ENCODE measurements around the gene GRM7.

Gene GRM7

DNA sequence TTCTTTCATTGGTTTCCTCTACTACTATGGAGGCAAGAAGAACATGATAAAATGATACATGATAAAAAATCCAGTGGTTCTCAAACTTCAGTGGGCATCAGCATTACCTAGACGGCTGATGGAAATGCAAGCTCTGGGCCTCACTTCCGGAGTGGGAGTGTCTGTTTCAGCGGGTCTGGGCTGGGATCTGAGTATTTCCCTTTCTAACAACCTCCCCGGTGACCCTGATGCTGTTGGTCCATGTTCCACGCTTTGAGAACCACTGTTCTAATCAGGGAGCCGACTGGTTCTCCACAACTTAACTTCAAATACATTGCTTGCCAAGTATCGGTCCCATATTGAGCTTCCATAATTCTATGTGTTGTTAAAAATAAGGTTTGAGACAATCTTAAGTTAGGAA is 928.4 kb downstream of the GRM7 start:
- DNase-seq (ENCODE audit: low read depth) = no peak

DNA sequence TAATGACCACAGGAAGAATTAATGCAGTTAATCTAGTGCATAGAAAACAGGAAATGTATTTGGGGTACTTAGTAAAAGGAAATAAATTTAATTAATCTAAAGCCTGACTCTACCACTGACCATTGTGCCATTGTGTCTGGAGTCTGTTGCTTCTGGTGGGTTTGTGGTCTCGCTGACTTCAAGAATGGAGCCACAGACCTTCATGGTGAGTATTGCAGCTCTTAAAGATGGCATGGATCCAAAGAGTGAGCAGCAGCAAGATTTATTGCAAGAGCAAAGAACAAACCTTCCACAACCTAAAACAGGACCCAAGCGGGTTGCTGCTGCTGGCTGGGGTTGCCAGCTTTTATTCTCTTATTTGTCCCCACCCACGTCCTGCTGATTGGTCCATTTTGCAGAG is 929.2 kb downstream of the GRM7 start:
- no peak for DNase-seq (ENCODE audit: low read depth)
